Mucosa of gallbladder (tissue), 1 donor: ENCODE results near the gene MPRIP. TPM values are rescaled to one million over a fixed set of nuclear protein-coding genes. Genes with fewer than 3 reads are reported as not detected.

Experiments
- DNase-seq: peaks from one replicate; pipeline ENCODE4 v3.0.0-alpha.2; 2020; ENCODE audit warnings: low spot score
- total RNA-seq: library from RNA; stranded (reverse); gene quantifications from one replicate; pipeline ENCODE4 v1.2.1, GENCODE V29; 2021
- donor health status: DM: no; HTN: no; CAD: no.

Gene MPRIP
- total RNA-seq, 1 donor from 2014 or later, result 263 TPM

DNA sequence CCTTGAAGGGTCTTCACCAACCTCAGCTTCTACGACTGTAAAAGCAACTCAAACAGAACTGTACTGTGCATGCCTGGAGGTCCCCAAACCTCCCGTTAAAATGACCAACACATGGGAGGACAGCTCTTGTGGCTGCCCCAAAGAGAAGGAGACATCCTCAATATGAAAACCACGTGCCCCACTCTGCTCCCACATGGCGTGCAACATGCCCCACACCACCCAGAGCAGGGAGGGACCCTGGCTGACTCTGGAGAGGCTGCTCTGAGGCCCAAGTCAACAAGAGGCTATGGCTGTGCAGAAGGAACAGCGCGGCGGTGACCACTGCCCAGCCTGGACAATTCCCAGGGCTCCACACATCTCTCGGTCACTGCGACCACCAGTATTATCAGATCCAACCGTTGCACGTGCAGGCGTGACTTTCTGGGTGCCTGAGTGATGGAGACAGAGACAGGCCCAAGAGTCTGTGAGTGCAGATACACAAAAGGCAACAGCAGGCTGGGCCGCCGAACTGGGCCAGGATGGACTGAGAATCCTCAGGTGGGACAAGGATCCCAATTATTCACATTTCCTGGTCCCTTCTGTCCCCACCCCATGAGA lies 162.5 kb downstream of the MPRIP start:
- DNase-seq, result no peak

DNA sequence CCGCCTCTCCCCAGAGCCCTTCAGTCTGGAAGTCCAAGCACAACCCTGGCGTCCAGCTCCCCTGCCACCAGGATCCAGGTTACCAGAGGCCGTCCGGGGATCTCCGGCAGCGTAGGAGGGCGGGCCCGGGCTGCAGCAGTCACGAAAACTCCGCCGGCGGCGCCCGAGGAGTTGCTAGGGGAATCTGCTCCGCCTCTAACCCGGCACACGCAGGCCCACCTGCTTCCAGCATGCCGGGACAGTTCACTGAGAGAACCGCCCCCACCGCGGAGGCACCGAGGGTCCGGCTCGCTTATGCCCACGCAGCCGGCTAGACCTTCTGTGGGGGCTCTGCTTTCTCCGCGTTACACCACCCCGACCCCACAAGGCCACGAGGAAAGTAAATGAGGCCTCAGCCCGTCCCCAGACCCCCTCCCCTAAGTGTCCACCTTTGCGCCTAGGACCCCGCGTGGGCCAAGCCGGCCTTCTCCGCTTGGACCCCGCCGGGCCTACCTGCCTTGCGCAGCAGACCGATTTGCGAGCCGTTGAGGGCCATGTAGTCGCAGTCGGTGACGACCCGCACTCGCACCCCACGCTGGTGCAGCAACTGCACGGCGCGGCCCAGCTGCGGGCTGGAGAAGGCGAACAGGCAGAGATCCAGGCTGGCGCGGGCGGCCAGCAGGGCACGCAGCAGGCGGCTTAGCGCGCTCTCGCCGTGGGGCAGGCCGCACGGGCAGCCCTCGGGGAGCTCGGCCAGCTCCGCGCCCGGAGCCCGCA lies 163.3 kb downstream of the MPRIP start:
- DNase-seq, result peak; percentile 51

DNA sequence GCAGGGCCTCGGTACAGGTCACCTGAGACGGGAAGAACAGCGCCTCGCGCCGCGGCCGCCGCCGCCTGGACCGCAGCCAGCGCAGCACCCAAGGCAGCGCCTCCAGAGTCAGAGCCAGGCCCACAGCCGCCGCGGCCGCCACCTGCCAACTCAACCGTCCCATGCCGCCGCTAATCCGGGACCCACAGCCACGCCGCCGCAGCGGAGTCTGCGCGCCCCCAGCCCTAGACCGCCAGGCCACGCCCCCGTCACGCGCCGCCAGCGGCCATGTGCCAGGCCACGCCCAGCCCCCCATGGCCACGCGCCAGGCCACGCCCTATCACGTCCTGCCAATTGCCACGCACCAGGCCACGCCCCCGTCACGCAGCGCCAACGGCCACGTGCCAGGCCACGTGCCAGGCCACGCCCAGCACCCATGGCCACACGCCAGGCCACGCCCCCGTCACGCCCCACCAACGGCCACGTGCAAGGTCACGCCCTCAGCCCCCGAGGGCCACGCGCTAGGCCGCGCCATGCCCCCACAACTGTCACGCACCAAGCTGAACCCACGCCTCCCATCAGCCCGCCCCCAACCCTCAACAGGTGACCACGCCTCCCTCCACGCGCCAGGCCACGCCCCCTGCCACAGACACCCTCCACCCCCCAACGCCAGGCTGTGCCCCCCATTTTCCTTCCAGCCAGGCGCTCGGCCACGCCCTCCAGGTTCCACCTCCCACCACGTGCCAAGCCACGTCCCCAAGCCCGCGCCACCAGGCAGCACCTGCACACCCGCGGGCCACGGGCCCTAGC lies 164.1 kb downstream of the MPRIP start, which contains the start of gene PLD6:
PLD6 (minus strand) TSS at position 210 of the 789 bp plus-strand sequence; CDS start at position 163, 47 bp downstream.
- DNase-seq, result peak; percentile 76

DNA sequence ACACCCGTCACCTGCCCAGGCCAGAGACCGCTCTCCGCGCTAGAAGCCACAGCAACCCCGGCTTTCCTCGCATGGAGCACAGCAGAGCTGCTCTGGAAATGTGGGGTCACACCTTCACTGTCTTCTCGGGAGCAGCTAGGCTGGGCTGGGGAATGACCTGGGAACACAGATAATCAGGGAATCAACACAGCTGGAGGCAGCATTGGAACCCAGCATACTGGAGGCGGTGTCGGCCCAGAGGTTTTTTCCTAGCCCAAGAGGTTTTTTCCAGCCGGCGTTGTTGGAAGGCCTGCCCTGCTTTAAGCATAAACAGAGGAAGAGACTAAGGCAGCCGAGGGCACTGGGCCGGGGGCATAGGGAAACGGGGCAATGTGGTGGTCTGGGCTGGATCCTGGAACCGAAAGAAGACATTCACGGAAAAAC lies 164.7 kb downstream of the MPRIP start:
- no peak for DNase-seq

DNA sequence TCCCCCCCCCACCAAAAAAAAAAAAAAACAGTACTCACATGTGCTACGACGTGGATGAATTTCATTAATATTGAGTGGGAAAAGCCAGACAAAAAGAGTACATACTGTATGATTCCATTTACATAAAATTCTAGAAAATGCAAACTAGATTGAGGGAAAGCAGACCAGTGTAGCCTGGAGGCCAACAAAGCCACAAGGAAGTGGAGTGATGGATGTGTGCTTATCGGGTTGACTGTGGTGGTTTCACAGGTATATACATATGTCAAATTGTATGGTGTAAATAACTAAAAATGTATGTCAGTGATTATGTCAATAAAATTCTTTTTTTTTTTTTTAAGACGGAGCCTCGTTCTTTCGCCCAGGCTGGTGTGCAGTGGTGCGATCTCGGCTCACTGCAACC lies 165.7 kb downstream of the MPRIP start:
- no peak for DNase-seq

DNA sequence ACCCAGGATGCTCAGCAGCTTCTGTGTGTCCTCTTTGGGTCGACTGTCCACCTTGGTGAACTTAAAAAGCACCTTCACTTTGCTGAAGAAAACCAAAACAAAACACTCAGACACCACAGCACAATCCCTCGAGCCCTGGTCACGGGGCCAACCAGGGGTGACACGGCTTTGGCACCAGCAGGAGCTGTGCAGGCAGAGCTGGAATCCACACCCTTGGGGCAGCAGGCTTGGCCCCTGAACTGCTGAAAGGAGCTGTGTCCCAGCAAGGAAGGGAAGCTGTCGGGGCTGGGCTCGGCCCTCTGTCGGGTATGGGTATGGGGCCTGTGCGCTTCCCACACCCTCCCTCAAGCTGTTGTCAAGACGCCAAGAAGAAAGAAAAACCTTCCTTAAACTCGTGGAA lies 171.5 kb downstream of the MPRIP start:
- no peak for DNase-seq

DNA sequence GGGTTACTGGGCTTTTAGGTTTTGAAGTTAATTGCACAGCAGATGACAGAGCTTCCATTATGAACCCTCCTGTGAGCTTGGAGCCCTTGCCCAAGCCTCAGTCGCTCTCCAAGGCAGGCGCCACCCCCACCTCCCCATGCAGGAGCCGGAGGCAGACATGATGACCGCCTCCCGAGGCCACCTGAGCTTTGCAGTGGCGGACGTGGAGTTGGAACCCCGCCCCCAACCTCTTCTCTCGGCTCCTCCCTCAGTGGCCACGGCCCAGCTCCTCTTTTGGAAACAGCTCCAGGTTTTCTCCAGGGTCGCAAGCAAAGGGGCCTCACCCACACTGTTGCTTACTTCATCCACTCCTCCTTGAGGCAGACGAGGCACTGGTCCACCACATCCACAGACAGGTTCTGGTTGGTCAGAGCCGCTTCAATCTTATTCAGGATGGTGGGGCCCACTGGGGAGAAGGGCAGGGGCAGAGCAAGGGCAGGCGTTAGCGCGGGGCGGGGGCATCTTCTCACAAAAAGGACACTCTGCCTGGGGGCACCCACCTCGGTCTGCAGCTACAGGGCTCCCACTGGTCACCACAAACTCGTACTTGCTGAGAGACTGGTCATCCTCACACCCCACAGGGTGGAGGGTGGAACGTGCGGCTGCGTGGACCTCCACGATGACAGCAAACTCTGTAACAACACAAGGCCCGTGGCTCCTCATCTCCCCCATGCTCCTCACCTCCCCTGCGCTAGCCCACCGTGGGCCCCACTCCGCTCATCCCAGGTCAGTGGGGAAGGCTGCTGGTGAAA lies 172.6 kb downstream of the MPRIP start:
- DNase-seq, result no peak

DNA sequence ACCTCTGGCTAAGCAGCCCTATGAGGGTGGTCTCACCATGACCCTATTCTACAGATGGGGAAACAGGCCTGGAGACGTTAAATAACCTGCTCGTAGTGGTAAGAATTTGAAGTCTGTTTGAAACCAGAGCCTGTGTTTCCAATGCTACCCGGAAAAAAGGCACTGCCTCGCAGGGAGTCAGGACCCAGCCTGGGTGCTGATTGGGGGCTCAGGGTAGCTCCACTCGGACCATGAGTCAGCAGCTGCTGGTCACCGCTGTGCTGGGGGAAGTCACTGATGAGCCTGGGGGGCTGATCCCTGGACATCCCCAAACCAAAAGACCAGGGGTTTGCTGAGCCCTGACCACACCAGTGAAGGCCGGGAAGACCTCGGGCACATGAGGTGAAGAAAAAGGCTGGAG lies 173.3 kb downstream of the MPRIP start:
- no peak for DNase-seq

DNA sequence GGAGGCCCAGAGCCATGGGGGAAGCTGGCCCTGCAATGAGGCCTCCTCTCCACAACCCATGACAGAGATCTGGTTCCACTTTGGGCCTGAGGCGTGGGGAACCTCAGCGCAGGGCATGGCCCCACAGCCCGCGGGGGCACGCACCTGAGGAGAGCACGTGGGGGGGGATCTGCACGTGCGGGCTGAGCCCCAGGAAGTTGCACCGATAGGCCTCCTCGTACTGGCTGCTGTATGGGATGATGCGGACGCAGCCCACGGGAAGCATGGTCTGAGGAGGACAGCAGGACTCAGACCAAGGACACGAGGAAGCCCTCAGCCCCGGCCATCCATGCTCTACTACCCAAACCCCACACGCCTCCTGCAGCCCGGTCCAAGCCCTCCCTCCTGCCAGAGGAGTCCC lies 174.0 kb downstream of the MPRIP start:
- DNase-seq, result no peak

DNA sequence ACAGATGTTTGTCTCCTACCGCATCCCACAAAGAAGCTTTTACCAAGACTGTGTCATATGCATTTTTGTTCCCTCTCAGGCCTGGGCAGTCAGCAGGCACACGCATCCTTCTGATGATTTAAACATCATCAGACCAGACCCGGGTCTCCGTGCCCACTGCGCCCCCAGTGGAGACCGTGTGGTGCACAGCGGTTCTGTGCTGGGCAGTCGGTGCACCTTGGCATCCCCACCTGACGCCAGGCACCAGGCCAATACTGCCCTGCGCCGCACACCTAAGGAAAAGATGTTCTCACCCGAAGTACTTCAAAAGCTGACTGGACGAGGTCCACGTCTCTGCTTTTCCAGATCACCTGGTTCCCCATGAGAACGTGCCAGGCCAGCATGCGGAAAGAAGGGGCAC lies 174.5 kb downstream of the MPRIP start:
- no peak for DNase-seq

DNA sequence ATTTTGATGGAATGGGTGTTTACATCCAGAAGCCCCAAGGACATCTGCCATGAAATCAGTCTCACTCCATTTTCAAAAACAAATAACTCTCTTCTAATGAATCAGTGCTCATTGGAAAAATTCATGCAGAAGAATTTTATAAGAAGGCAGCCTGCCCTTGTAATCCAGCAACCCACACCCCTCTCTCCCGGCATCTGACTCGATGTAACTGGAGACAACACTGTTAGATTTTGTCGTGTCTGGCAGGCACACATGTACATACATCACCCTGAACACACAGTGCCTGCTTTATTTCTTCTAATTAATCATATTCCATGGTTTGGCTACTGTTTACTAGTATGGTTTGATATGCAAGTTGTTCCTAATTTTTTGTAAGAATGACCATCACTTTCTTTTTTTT lies 175.7 kb downstream of the MPRIP start:
- no peak for DNase-seq

DNA sequence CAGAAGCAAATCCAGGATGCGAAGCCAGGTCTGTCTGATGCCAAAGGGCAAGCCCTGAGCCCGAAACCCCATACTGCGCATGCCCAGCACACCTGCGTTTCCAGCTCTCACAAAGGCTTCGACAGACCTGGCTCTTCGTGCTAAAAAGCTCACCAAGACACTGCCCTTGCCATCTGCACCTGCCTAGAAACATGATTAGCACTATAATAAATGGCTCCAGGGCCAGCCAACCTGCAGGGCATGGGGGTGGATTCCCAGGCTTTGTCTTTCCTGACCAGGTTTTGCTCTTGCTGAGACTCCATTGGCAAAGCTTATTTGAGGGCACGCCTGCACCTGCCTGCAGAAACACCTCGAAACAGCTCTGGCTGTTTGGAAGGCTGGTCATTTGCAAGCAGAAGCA lies 178.3 kb downstream of the MPRIP start:
- no peak for DNase-seq

DNA sequence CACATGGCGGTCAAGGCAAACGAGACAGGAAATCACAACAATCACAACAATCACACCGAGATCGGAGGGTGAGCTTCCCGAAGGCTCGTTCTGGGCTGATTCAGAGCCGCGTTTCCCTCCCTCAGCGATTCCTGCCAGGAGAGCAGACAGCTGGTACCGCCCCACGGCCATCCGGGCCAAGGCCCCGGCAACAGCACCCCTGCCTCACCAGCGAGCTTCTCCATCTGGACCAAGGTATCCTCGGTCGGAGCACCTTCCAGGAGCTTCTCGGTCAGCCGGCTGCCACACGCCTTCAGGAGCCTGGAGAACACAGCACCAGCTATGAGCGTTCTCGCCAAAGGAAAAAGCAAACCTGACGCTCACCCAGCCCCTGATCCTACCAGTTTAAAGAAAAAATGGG lies 179.1 kb downstream of the MPRIP start:
- no peak for DNase-seq

DNA sequence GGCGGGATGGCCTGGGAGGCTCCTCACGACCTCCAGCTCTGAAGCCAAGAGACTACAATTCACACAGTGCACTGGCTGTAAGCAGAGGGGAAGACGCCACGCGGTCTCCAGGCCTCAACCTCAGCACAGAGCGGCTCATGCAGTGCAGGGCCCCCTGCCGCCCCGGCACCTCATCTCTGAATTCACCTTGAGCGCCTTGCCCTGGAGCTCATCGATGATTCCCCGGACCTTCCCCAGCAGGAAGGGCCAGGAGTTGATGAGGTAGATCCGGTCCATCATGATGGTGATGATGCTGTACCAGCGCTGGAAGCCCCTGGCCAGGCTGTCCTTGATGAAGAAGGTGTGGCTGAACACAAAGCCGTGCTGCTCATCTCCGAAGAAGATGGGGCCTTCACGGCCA lies 181.5 kb downstream of the MPRIP start:
- no peak for DNase-seq

DNA sequence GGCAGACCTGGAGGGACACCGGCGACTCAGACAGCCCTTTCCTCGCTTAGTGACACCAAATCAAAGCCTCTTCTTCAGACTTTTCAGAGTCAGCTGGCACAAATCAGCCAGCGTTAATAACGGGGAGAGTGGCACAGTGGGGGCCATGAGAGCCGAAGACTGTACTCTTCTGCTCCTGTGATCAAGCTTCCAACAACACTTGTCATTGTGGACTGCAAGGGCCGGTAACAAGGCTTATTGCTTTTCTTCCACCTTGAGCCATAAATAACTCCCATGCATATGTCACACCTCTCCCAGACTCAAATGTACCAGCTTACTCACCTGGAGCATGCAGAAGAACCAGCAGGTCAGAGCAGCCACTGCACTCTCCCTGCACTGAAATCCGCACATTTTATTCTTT lies 181.9 kb downstream of the MPRIP start:
- DNase-seq, result no peak

DNA sequence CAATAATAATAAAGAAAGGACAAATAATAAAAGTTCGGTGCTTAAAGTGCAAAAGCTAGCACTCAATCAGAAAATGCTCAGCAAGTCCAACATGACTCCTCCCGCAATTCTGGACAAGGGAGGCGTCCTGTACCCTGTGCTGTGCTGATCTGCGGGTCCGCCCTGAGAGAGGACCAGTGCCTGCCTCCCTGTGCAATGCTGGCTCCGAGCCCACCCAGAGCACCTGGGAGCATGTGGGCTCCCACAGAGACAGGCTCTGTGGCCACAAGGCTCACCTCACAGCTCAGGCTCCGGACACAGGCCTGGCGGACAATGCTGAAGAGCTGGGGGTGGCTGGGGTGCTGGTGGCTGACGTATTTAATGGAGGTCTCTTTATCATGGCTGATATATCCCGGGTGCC lies 183.6 kb downstream of the MPRIP start:
- no peak for DNase-seq

DNA sequence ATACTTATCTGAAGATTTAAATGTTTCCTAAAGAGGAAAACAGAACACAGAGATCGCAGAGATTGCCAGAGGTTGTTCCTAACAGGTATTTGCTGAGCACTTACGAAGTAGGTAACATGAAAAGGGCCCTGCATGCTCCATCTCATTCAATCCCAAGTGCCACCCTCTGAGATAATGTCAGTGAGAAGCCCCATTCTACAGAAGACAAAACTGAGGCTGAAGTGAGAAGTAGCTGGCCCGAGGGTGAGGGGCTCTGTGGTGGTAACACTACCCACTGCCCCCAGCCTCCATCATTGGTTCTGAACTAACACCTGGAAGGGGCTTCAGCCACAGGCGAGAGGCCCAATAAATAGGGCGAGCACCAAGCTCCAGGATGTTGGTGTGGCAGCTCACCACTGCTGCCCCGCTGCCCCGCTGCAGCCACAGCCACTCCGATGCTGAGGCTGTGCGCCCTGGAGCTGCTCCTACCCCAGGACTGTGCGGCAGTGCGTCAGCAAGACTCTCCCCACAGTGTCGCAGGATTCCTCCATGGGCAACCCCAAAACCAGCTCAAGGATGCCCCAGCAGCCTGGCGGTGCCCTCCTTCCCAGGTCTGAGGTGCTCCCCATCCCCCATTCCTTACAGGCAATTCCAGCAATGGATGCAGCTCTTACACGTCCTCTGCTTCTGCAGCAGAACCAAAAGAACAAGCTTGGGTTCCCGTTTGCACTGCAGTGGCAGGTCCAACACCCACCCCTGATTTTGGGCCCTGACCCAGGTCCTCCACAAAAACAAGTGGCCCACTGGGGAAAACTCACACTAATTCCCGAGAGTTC lies 184.4 kb downstream of the MPRIP start:
- no peak for DNase-seq

DNA sequence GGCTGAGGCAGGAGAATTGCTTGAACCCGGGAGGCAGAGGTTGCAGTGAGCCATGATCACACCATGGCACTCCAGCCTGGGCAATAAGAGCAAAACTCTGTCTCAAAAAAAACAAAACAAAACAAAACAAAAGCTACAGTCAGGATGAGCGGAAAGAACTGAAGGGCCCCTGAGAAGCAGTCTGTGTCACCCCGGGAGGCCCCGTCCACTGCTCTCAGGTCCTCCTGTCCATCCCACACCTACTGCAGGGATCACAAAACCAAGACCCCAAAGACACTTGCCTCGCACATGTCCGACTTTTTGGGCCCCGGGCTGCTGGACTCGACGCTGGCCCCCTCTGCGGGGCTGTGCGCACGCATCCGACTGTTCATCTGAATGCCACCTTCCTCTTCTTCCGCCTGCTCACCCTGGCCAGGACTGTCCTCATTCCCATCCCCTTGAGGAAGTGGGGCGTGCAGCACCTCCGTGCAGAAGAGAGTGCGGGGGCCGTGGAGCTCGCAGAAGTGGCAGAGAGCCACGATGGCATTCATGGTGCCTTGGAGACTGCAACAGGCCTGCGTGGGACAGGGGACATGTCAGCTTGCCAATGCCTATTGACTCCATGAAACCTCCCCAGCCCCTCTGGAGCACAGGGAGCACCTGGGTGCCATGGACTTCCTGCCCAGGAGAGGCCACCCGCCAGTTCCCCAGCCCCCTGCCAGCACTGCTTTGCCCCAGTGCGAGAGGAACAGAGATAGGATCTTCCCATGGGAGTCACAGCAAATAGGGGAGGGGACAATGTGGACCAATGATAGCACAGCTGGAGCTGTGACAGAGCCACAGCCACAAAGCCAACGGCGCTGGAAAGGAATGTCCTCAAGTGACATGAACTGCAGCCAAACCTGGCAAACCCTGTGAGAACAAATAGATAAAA lies 185.6 kb downstream of the MPRIP start:
- DNase-seq, result no peak

DNA sequence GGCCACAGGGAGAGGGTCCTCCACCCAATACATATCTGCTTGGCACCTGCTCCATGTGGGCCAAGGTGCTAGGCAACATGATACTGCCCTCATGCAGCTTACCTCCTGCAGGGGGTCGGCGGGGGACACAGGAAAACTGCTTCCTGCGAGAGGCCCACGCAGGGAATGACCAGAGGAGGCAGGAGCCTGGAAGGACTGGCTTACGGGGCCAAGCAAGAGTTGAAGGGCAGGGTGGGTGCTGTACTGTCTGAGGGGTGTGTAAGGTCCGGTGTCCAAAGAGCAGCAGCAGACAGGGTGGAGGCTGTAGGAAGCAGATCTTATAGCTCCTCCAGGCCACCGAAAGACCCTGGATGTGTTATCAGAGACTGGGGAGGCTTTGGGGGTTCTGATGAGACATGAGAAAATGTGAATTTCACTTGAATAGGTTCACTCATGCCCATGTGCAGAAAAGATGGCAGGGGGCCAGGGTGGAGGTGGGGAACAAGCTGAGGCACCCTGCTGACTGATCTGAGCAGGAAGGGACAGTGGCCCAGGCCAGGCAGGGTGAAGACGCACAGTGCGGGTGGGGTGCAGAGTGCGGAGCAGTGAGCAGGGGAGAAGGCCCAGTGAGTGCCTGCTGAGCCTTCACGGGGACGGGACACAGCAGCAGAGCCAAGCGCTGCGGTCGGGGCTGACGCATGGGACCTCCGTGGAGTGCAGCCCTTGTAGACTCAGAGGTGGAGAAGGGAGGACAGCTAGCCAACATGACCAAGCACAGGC lies 186.4 kb downstream of the MPRIP start:
- no peak for DNase-seq
